Karpas-422 (cell line): Measurements from ENCODE around the gene PSEN2. TPM values are rescaled to one million over a fixed set of nuclear protein-coding genes. Genes with fewer than 3 reads are reported as not detected.
A peak's percentile ranks its signal among the peaks of the same experiment; 100 is the strongest.
"Not testable (repeated sequence)": the region's sequence is repeated elsewhere in the genome, so short reads cannot be mapped to it uniquely, and the experiment has no call there.

ENCODE experiments used
- DNase-seq: peaks from one replicate; pipeline ENCODE4 v3.0.0-alpha.2; 2015
- H2AFZ ChIP-seq: fragments of 200-600 bp; sonication (generic); 2 replicates; pipeline ENCODE4 v1.6.1; 2014; ENCODE audit warnings: antibody characterized with exemption, low read length, mixed read lengths
- H3K27ac ChIP-seq: fragments of 200-600 bp; sonication (generic); 2 replicates; pipeline ENCODE4 v1.5.1; 2014; ENCODE audit warnings: mild to moderate bottlenecking, low read length, moderate library complexity
- H3K27me3 ChIP-seq: fragments of 200-600 bp; sonication (generic); 2 replicates; pipeline ENCODE4 v1.6.1; 2014; ENCODE audit warnings: low read length, mixed read lengths
- H3K36me3 ChIP-seq: fragments of 200-600 bp; sonication (generic); 2 replicates; pipeline ENCODE4 v1.6.1; 2014; ENCODE audit warnings: low read length, mixed read lengths; ENCODE audit not compliant: insufficient read depth
- H3K4me1 ChIP-seq: fragments of 200-600 bp; sonication (generic); 2 replicates; pipeline ENCODE4 v1.6.1; 2014; ENCODE audit warnings: mild to moderate bottlenecking, low read length, mixed read lengths
- H3K4me2 ChIP-seq: fragments of 200-600 bp; sonication (generic); 2 replicates; pipeline ENCODE4 v1.6.1; 2014; ENCODE audit warnings: low read length, low read depth, mild to moderate bottlenecking; ENCODE audit not compliant: poor library complexity, severe bottlenecking
- H3K4me3 ChIP-seq: fragments of 200-600 bp; sonication (generic); 2 replicates; pipeline ENCODE4 v1.5.1; 2014; ENCODE audit warnings: mild to moderate bottlenecking, antibody characterized with exemption, low read length, mixed read lengths
- H3K79me2 ChIP-seq: fragments of 200-600 bp; sonication (generic); 2 replicates; pipeline ENCODE4 v1.6.1; 2014; ENCODE audit warnings: mild to moderate bottlenecking, low read length, mixed read lengths
- H3K9ac ChIP-seq: fragments of 200-600 bp; sonication (generic); 2 replicates; pipeline ENCODE4 v1.6.0; 2014; ENCODE audit warnings: low read length
- H3K9me2 ChIP-seq: fragments of 200-600 bp; sonication (generic), shearing (Covaris generic); replicated peaks from 2 replicates; pipeline ENCODE4 v1.6.0; 2014; ENCODE audit warnings: mild to moderate bottlenecking, low read length, moderate library complexity; ENCODE audit not compliant: insufficient read depth
- H3K9me3 ChIP-seq: fragments of 300-700, 200-600 bp; sonication (generic); 2 replicates; pipeline ENCODE4 v1.6.1; 2014; ENCODE audit warnings: low read length, mixed read lengths
- H4K20me1 ChIP-seq: fragments of 200-600 bp; sonication (generic); 2 replicates; pipeline ENCODE4 v1.6.1; 2014; ENCODE audit warnings: mild to moderate bottlenecking, antibody characterized with exemption, low read length, low read depth; ENCODE audit not compliant: insufficient read depth
- total RNA-seq: library from RNA; depleted of rRNA; stranded (reverse); fragments of >200 nt; shearing (Covaris generic); gene quantifications from 2 replicates; pipeline ENCODE4 v1.2.3, GENCODE V29; 2014; ENCODE audit warnings: low replicate concordance

PSEN2 gene
- total RNA-seq, 1 experiment from 2014 or later = not detected

- H2AFZ ChIP-seq = peak overlapping the region; percentile 98; the same call in 1 of the 2 replicates
- peak overlapping the region; percentile 68 for H3K9ac ChIP-seq
- peak overlapping the region; percentile 82 for H3K4me2 ChIP-seq
- no peaks in the 10 kb centered on the region for H3K9me3 ChIP-seq
- no peak overlapping the region; the same call in 1 of the 2 replicates for H3K27ac ChIP-seq
- no peaks in the 10 kb centered on the region for H3K36me3 ChIP-seq
- H3K4me3 ChIP-seq = peak overlapping the region; percentile 50; the same call in 1 of the 2 replicates
- no peaks in the 10 kb centered on the region for H3K79me2 ChIP-seq
- H3K4me1 ChIP-seq = peaks cover 42% of the 10 kb centered on the region
- peak; percentile 46 for DNase-seq
- H3K9me2 ChIP-seq = no peaks in the 10 kb centered on the region
- no peaks in the 10 kb centered on the region for H3K27me3 ChIP-seq
- H4K20me1 ChIP-seq = no peaks in the 10 kb centered on the region
Measured at GRCh38 chr1:226827458-226827857, 43.0 kb upstream of the PSEN2 start.

- H3K4me3 ChIP-seq = peak overlapping the region; percentile 50; the same call in 1 of the 2 replicates
- peak overlapping the region; percentile 82 for H3K4me2 ChIP-seq
- DNase-seq = peak; percentile 97
Measured at GRCh38 chr1:226827968-226828513, 42.4 kb upstream of the PSEN2 start.

GRCh38 chr1:226829105-226829504, 41.3 kb upstream of the PSEN2 start:
- DNase-seq = no peak
- no peaks in the 10 kb centered on the region for H3K9me2 ChIP-seq
- no peak overlapping the region for H3K4me3 ChIP-seq
- H2AFZ ChIP-seq = no peak overlapping the region
- H3K9me3 ChIP-seq = no peaks in the 10 kb centered on the region
- H3K9ac ChIP-seq = no peak overlapping the region
- H3K4me1 ChIP-seq = peaks cover 32% of the 10 kb centered on the region
- no peaks in the 10 kb centered on the region for H3K27me3 ChIP-seq
- no peaks in the 10 kb centered on the region for H3K36me3 ChIP-seq
- H4K20me1 ChIP-seq = no peaks in the 10 kb centered on the region
- no peak overlapping the region for H3K27ac ChIP-seq
- no peaks in the 10 kb centered on the region for H3K79me2 ChIP-seq
- H3K4me2 ChIP-seq = no peak overlapping the region

More at GRCh38 chr1:226827968-226828513, 42.4 kb upstream of the PSEN2 start:
- Histone ChIP-seq H3K27ac (peak overlapping the region; percentile 19; the same call in 1 of the 2 replicates), H3K9me3 (no peaks in the 10 kb centered on the region), H2AFZ (peak overlapping the region; percentile 98), H3K4me1 (peaks cover 42% of the 10 kb centered on the region), H4K20me1 (no peaks in the 10 kb centered on the region), H3K36me3 (no peaks in the 10 kb centered on the region), H3K9me2 (no peaks in the 10 kb centered on the region), H3K27me3 (no peaks in the 10 kb centered on the region), H3K79me2 (no peaks in the 10 kb centered on the region), H3K9ac (peak overlapping the region; percentile 68)

GRCh38 chr1:226831953-226832352, 38.5 kb upstream of the PSEN2 start:
- Histone ChIP-seq H3K36me3 (no peaks in the 10 kb centered on the region), H3K27me3 (no peaks in the 10 kb centered on the region), H3K4me1 (peaks cover 12% of the 10 kb centered on the region), H3K27ac (no peak overlapping the region), H3K9me2 (no peaks in the 10 kb centered on the region), H3K9ac (no peak overlapping the region), H3K9me3 (no peaks in the 10 kb centered on the region), H3K4me2 (no peak overlapping the region), H4K20me1 (no peaks in the 10 kb centered on the region), H3K4me3 (no peak overlapping the region), H3K79me2 (no peaks in the 10 kb centered on the region), H2AFZ (no peak overlapping the region)
- no peak for DNase-seq

- H3K27ac ChIP-seq = no peak overlapping the region
- no peaks in the 10 kb centered on the region for H3K79me2 ChIP-seq
- no peaks in the 10 kb centered on the region for H3K27me3 ChIP-seq
- no peaks in the 10 kb centered on the region for H4K20me1 ChIP-seq
- H3K9me3 ChIP-seq = no peaks in the 10 kb centered on the region
- no peak for DNase-seq
- peaks cover 7% of the 10 kb centered on the region for H3K4me1 ChIP-seq
- H3K36me3 ChIP-seq = no peaks in the 10 kb centered on the region
- no peak overlapping the region for H3K9ac ChIP-seq
- H3K9me2 ChIP-seq = no peaks in the 10 kb centered on the region
- no peak overlapping the region for H2AFZ ChIP-seq
- H3K4me2 ChIP-seq = no peak overlapping the region
- H3K4me3 ChIP-seq = no peak overlapping the region
Measured at GRCh38 chr1:226832613-226833012, 37.8 kb upstream of the PSEN2 start.

GRCh38 chr1:226834179-226834578, 36.2 kb upstream of the PSEN2 start:
- not testable (repeated sequence) for H3K79me2 ChIP-seq, H3K9ac ChIP-seq, H3K4me2 ChIP-seq, H3K27ac ChIP-seq, H3K4me3 ChIP-seq, H4K20me1 ChIP-seq, H3K36me3 ChIP-seq, DNase-seq, H3K9me3 ChIP-seq, H3K4me1 ChIP-seq, H3K9me2 ChIP-seq, H3K27me3 ChIP-seq, H2AFZ ChIP-seq

GRCh38 chr1:226835396-226835795, 35.0 kb upstream of the PSEN2 start:
- not testable (repeated sequence) for H3K27me3 ChIP-seq, H3K79me2 ChIP-seq, H3K27ac ChIP-seq, H3K36me3 ChIP-seq, H3K4me1 ChIP-seq, H2AFZ ChIP-seq, H4K20me1 ChIP-seq, H3K4me3 ChIP-seq, H3K9ac ChIP-seq, H3K9me3 ChIP-seq, DNase-seq, H3K9me2 ChIP-seq, H3K4me2 ChIP-seq

- not testable (repeated sequence) for H3K4me2 ChIP-seq, H3K4me1 ChIP-seq, H3K36me3 ChIP-seq, H4K20me1 ChIP-seq, H3K9ac ChIP-seq, H2AFZ ChIP-seq, H3K27ac ChIP-seq, H3K4me3 ChIP-seq, H3K9me3 ChIP-seq, H3K79me2 ChIP-seq, DNase-seq, H3K9me2 ChIP-seq, H3K27me3 ChIP-seq
Measured at GRCh38 chr1:226837966-226838365, 32.5 kb upstream of the PSEN2 start.
